ENCODE results near the gene SPRYD7. TPM values are rescaled to one million over a fixed set of nuclear protein-coding genes. Genes with fewer than 3 reads are reported as not detected.

The SPRYD7 gene
- total RNA-seq, 1 donor from 2014 or later: 8.3 TPM

DNA sequence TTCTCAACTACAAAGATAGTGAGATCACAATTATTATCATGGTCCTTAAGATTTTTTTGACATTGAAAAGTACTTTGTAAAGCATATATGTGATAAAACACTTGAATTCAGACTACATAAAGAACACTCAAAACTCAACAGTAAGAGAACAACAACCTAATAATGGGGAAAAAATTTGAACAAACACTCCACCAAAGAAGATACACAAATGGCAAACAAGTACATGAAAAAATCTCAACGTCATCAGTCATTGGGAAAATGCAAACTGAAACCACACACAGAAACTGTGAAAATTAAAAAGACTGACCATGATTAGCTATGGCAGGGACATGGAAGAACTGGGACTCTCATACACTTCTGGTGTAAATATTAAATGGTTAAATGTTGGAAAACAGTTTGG is 70.9 kb downstream of the SPRYD7 start:
- peaks cover 9% of the 10 kb centered on the region for H3K36me3 Mint-ChIP-seq (ENCODE audit: unreplicated experiment)
- no peaks in the 10 kb centered on the region for H3K4me1 Mint-ChIP-seq (ENCODE audit: low read depth, unreplicated experiment)
- H3K4me3 Mint-ChIP-seq (ENCODE audit: unreplicated experiment): no peak overlapping the region
- no peak overlapping the region for H3K27ac Mint-ChIP-seq (ENCODE audit: unreplicated experiment)
- TF ChIP-seq, protein P1, sequence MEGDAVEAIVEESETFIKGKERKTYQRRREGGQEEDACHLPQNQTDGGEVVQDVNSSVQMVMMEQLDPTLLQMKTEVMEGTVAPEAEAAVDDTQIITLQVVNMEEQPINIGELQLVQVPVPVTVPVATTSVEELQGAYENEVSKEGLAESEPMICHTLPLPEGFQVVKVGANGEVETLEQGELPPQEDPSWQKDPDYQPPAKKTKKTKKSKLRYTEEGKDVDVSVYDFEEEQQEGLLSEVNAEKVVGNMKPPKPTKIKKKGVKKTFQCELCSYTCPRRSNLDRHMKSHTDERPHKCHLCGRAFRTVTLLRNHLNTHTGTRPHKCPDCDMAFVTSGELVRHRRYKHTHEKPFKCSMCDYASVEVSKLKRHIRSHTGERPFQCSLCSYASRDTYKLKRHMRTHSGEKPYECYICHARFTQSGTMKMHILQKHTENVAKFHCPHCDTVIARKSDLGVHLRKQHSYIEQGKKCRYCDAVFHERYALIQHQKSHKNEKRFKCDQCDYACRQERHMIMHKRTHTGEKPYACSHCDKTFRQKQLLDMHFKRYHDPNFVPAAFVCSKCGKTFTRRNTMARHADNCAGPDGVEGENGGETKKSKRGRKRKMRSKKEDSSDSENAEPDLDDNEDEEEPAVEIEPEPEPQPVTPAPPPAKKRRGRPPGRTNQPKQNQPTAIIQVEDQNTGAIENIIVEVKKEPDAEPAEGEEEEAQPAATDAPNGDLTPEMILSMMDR (IDR thresholded peaks at IDR 0.05; ENCODE audit: partially characterized antibody, unreplicated experiment): no peak
- no peak for DNase-seq
- peaks cover 5% of the 10 kb centered on the region for H3K27me3 Mint-ChIP-seq (ENCODE audit: unreplicated experiment)
- H3K9me3 Mint-ChIP-seq (ENCODE audit: unreplicated experiment): peaks cover 9% of the 10 kb centered on the region

DNA sequence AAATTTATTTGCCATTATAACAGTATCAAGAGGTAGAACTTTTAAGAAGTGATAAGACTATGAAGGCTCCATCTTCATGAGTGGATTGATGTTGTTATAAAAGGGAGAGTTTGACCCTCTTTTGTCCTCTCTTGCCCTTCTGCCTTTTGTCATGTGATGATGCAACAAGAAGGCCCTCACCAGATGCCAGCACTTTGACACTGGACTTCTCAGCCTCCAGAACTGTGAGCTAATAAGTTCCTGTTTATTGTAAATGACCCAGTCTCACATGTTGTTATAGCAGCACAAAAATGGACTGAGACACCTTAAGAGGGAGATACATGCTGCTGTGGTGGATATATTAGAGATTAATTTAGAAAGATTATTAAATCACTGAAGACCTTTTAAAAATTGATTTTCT is 71.6 kb downstream of the SPRYD7 start:
- Mint-ChIP-seq H3K4me3 (ENCODE audit: unreplicated experiment) (no peak overlapping the region), H3K27me3 (ENCODE audit: unreplicated experiment) (peaks cover 4% of the 10 kb centered on the region), H3K4me1 (ENCODE audit: low read depth, unreplicated experiment) (no peaks in the 10 kb centered on the region), H3K36me3 (ENCODE audit: unreplicated experiment) (peaks cover 9% of the 10 kb centered on the region), H3K27ac (ENCODE audit: unreplicated experiment) (no peak overlapping the region), H3K9me3 (ENCODE audit: unreplicated experiment) (peaks cover 9% of the 10 kb centered on the region)
- TF ChIP-seq, protein P1 (IDR thresholded peaks at IDR 0.05; ENCODE audit: partially characterized antibody, unreplicated experiment): no peak
- no peak for DNase-seq

Other genes starting within 250 kb of the SPRYD7 start
- gene EBPL, start 244.9 kb downstream of the SPRYD7 start, total RNA-seq (ENCODE audit: unreplicated experiment): 26.4 TPM
- gene KPNA3, start 143.7 kb downstream of the SPRYD7 start, total RNA-seq (ENCODE audit: unreplicated experiment): 46.6 TPM
- gene TRIM13, start 60.7 kb upstream of the SPRYD7 start, total RNA-seq (ENCODE audit: unreplicated experiment): 43.1 TPM
- 0.83 TPM for gene KCNRG, start 79.1 kb upstream of the SPRYD7 start, total RNA-seq (ENCODE audit: unreplicated experiment)